MM.1S (cell line): ENCODE measurements around the gene GLRX3.
A peak's percentile ranks its signal among the peaks of the same experiment; 100 is the strongest.

Experiments used
- DNase-seq: peaks from one replicate; pipeline ENCODE4 v3.0.0-alpha.2; 2015
- H2AFZ ChIP-seq: fragments of 300-600 bp; sonication (generic); 2 replicates; pipeline ENCODE4 v1.6.0; 2016; ENCODE audit warnings: antibody characterized with exemption, low read length
- H3F3A ChIP-seq: fragments of 300-600 bp; sonication (generic); 2 replicates; pipeline ENCODE4 v1.6.1; 2016; ENCODE audit warnings: mild to moderate bottlenecking, antibody characterized with exemption, low read length, moderate library complexity, mixed read lengths; ENCODE audit not compliant: insufficient read depth
- H3K27ac ChIP-seq: fragments of 300-600 bp; sonication (generic); 2 replicates; pipeline ENCODE4 v1.5.1; 2016; ENCODE audit warnings: mild to moderate bottlenecking, low read length
- H3K27me3 ChIP-seq: fragments of 300-600 bp; sonication (generic); replicated peaks from 2 replicates; pipeline ENCODE4 v1.6.0; 2016; ENCODE audit warnings: low read length; ENCODE audit not compliant: insufficient read depth
- H3K36me3 ChIP-seq: fragments of 300-600 bp; sonication (generic); replicated peaks from 2 replicates; pipeline ENCODE4 v1.6.1; 2016; ENCODE audit warnings: mild to moderate bottlenecking, low read length, mixed read lengths; ENCODE audit not compliant: insufficient read depth
- H3K4me1 ChIP-seq: fragments of 300-600 bp; sonication (generic); 2 replicates; pipeline ENCODE4 v1.6.1; 2016; ENCODE audit warnings: low read length, mixed read lengths
- H3K4me2 ChIP-seq: fragments of 300-600 bp; sonication (generic); 2 replicates; pipeline ENCODE4 v1.6.0; 2016; ENCODE audit warnings: low read depth, low read length
- H3K4me3 ChIP-seq: fragments of 300-600 bp; sonication (generic); 2 replicates; pipeline ENCODE4 v1.5.1; 2016; ENCODE audit warnings: low read length, mixed read lengths
- H3K79me2 ChIP-seq: fragments of 300-600 bp; sonication (generic); 2 replicates; pipeline ENCODE4 v1.6.1; 2016; ENCODE audit warnings: mixed run types, low read length, mixed read lengths
- H3K9ac ChIP-seq: fragments of 300-600 bp; sonication (generic); 2 replicates; pipeline ENCODE4 v1.6.1; 2016; ENCODE audit warnings: low read length, mixed read lengths
- H3K9me2 ChIP-seq: fragments of 300-600 bp; sonication (generic); replicated peaks from 2 replicates; pipeline ENCODE4 v1.6.1; 2016; ENCODE audit warnings: mild to moderate bottlenecking, low read length, mixed read lengths; ENCODE audit not compliant: insufficient read depth
- H3K9me3 ChIP-seq: fragments of 300-600 bp; sonication (generic); replicated peaks from 2 replicates; pipeline ENCODE4 v1.6.1; 2016; ENCODE audit warnings: mild to moderate bottlenecking, low read length, mixed read lengths; ENCODE audit not compliant: insufficient read depth
- H4K20me1 ChIP-seq: fragments of 300-600 bp; sonication (generic); 2 replicates; pipeline ENCODE4 v1.6.1; 2016; ENCODE audit warnings: mild to moderate bottlenecking, low read length, moderate library complexity, mixed read lengths; ENCODE audit not compliant: insufficient read depth
- CTCF ChIP-seq: fragments of 300-600 bp; sonication (generic); IDR thresholded peaks from 2 replicates; pipeline ENCODE4 v1.5.1; 2016; ENCODE audit warnings: antibody characterized with exemption, low read length, mixed read lengths
- EZH2 ChIP-seq: fragments of 300-600 bp; sonication (generic); optimal IDR thresholded peaks from 2 replicates; pipeline ENCODE3; 2017; ENCODE audit warnings: low read depth, mild to moderate bottlenecking, antibody characterized with exemption, low read length, mixed read lengths
- EZH2phosphoT487 ChIP-seq: fragments of 300-600 bp; sonication (generic); IDR thresholded peaks from 2 replicates; pipeline ENCODE4 v1.6.1; 2018; ENCODE audit warnings: antibody characterized with exemption, low read length

The GLRX3 gene

GRCh38 chr10:130128922-130129321 lies 7.3 kb upstream of the GLRX3 start:
- Histone ChIP-seq H3K4me3 (no peak overlapping the region), H3K4me2 (no peak overlapping the region), H3K4me1 (peaks cover 4% of the 10 kb centered on the region)

GRCh38 chr10:130135676-130136225 lies 440 bp upstream of the GLRX3 start:
- H2AFZ ChIP-seq = peak overlapping the region; percentile 95

More at GRCh38 chr10:130128922-130129321, 7.3 kb upstream of the GLRX3 start:
- H3K27me3 ChIP-seq = no peaks in the 10 kb centered on the region
- no peaks in the 10 kb centered on the region for H4K20me1 ChIP-seq
- H3K36me3 ChIP-seq = no peaks in the 10 kb centered on the region
- no peak for DNase-seq
- no peaks in the 10 kb centered on the region for H3K79me2 ChIP-seq
- H3F3A ChIP-seq = no peaks in the 10 kb centered on the region
- no peaks in the 10 kb centered on the region for H3K9me2 ChIP-seq
- H3K9ac ChIP-seq = no peak overlapping the region
- H3K27ac ChIP-seq = no peak overlapping the region
- H3K9me3 ChIP-seq = no peaks in the 10 kb centered on the region
- no peak overlapping the region for H2AFZ ChIP-seq
- TF ChIP-seq EZH2 (no peak), EZH2phosphoT487 (no peak), CTCF (no peak)

GRCh38 chr10:130137090-130137448 lies 878 bp downstream of the GLRX3 start:
- TF ChIP-seq EZH2 (no peak), EZH2phosphoT487 (no peak), CTCF (no peak)
- 0 out of 2 replicates have a peak overlapping the region, but pooled peaks have one; percentile 8 for H2AFZ ChIP-seq
- H3K4me3 ChIP-seq = peak overlapping the region; percentile 87
- peak overlapping the region; percentile 86 for H3K9ac ChIP-seq
- H3K4me2 ChIP-seq = peak overlapping the region; percentile 100
- H3K36me3 ChIP-seq = no peaks in the 10 kb centered on the region; the same call in 1 of the 2 replicates
- peaks cover 6% of the 10 kb centered on the region for H4K20me1 ChIP-seq
- H3K9me2 ChIP-seq = no peaks in the 10 kb centered on the region
- no peaks in the 10 kb centered on the region; the same call in 1 of the 2 replicates for H3F3A ChIP-seq
- H3K79me2 ChIP-seq = peaks cover 59% of the 10 kb centered on the region
- DNase-seq = no peak
- no peaks in the 10 kb centered on the region for H3K9me3 ChIP-seq
- no peaks in the 10 kb centered on the region for H3K27me3 ChIP-seq
- H3K4me1 ChIP-seq = peaks cover 37% of the 10 kb centered on the region
- H3K27ac ChIP-seq = peak overlapping the region; percentile 8; the same call in 1 of the 2 replicates

More at GRCh38 chr10:130135676-130136225, 440 bp upstream of the GLRX3 start:
- Histone ChIP-seq H4K20me1 (peaks cover 4% of the 10 kb centered on the region), H3K4me1 (peaks cover 25% of the 10 kb centered on the region), H3K79me2 (peaks cover 46% of the 10 kb centered on the region), H3K9ac (peak overlapping the region; percentile 86), H3K36me3 (no peaks in the 10 kb centered on the region), H3K9me3 (no peaks in the 10 kb centered on the region), H3K4me2 (peak overlapping the region; percentile 97), H3K27me3 (no peaks in the 10 kb centered on the region), H3K27ac (no peak overlapping the region), H3K9me2 (no peaks in the 10 kb centered on the region), H3F3A (no peaks in the 10 kb centered on the region; the same call in 1 of the 2 replicates), H3K4me3 (peak overlapping the region; percentile 87)
- TF ChIP-seq CTCF (no peak), EZH2phosphoT487 (no peak), EZH2 (no peak)
- no peak for DNase-seq
